HCT116 (cell line): ENCODE data around the gene TNFRSF12A. TPM values are rescaled to one million over a fixed set of nuclear protein-coding genes. Genes with fewer than 3 reads are reported as not detected.

Experiments
- ATAC-seq: fragments of 200-7000 bp; cut with Tn5 transposase; 2 replicates; pipeline ENCODE4 v1.9.1; 2020; ENCODE audit warnings: mild to moderate bottlenecking, moderate library complexity
- BruUV-seq: library from RNA; stranded (reverse); fragments of 400-500 nt; replicated peaks from 2 replicates; lab custom pipeline; 2021; lab: Mats Ljungman, UMichigan
- CTCF ChIA-PET: fragments of 300-600 bp; sonication (Branson Sonifier 250); formaldehyde crosslinking; loops from one replicate; lab custom pipeline; 2021; ENCODE audit warnings: antibody characterized with exemption; lab: Charles Lee
- POLR2A ChIA-PET: fragments of 300-600, 350-600 bp; sonication (Branson Sonifier 250); formaldehyde crosslinking; loops from one replicate; lab custom pipeline; 2021; ENCODE audit warnings: antibody characterized with exemption; lab: Charles Lee
- RAD21 ChIA-PET, 2 experiments: fragments of 300-600 bp; sonication (Branson Sonifier 250); formaldehyde crosslinking; loops; one replicate each; lab custom pipeline; 2023; ENCODE audit warnings: low total read pairs in 2 of 2; ENCODE audit not compliant: uncharacterized antibody in 2 of 2, unreplicated experiment in 2 of 2, low non-redundant PET in 1 of 2; lab: Charles Lee
- DNase-seq: peaks from one replicate; pipeline ENCODE4 v3.0.0-alpha.2; 2010; ENCODE audit warnings: low read depth, low spot score
- H2AFZ ChIP-seq: fragments of 200-600 bp; shearing (Covaris generic), sonication (generic); 2 replicates; pipeline ENCODE4 v1.6.1; 2017; ENCODE audit warnings: low read depth, mixed run types, mixed read lengths, antibody characterized with exemption, low read length; ENCODE audit not compliant: poor library complexity, severe bottlenecking
- H3K27ac ChIP-seq: 2 replicates; pipeline ENCODE4 v1.5.1; 2012; ENCODE audit warnings: low read depth, low read length
- H3K27me3 ChIP-seq: fragments of 200-600 bp; sonication (generic); 2 replicates; pipeline ENCODE4 v1.6.1; 2016; ENCODE audit warnings: mixed run types, low read length, mixed read lengths; ENCODE audit not compliant: insufficient read depth
- H3K36me3 ChIP-seq, 2 experiments: fragments of 200-500 bp in 1 of 2; fragments of 200-600 bp in 1 of 2; sonication (Bioruptor generic) in 1 of 2; sonication (generic) in 1 of 2; 2 replicates each; pipeline versions ENCODE4 v1.5.1 to v1.6.1; 2014 to 2016; ENCODE audit warnings: low read length in 2 of 2, inconsistent platforms in 1 of 2, mixed read lengths in 1 of 2, mixed run types in 1 of 2; ENCODE audit not compliant: insufficient read depth in 2 of 2, control insufficient read depth in 1 of 2
- H3K4me1 ChIP-seq, 2 experiments: fragments of 200-600 bp in 1 of 2; sonication (generic) in 1 of 2; 2 replicates each; pipeline versions ENCODE4 v1.5.1 to v1.6.1; 2012 to 2017; ENCODE audit warnings: low read length in 2 of 2, inconsistent platforms in 1 of 2, mild to moderate bottlenecking in 1 of 2, mixed read lengths in 1 of 2, mixed run types in 1 of 2, moderate library complexity in 1 of 2; ENCODE audit not compliant: insufficient read depth in 2 of 2, control insufficient read depth in 1 of 2
- H3K4me2 ChIP-seq: fragments of 200-600 bp; sonication (generic); 2 replicates; pipeline ENCODE4 v1.6.1; 2017; ENCODE audit warnings: mixed run types, low read length, mixed read lengths
- H3K4me3 ChIP-seq, 2 experiments: fragments of 200-600 bp in 1 of 2; sonication (generic) in 1 of 2; replicated peaks in 1 of 2; 2 replicates each; pipeline ENCODE4 v1.5.1; 2011 to 2016; ENCODE audit warnings: low read length in 2 of 2, control low read depth in 1 of 2, low read depth in 1 of 2, mild to moderate bottlenecking in 1 of 2, mixed read lengths in 1 of 2, mixed run types in 1 of 2
- H3K79me2 ChIP-seq: fragments of 200-600 bp; sonication (generic); 2 replicates; pipeline ENCODE4 v1.6.1; 2017; ENCODE audit warnings: mild to moderate bottlenecking, mixed run types, low read length, moderate library complexity, mixed read lengths; ENCODE audit not compliant: insufficient read depth
- H3K9ac ChIP-seq: fragments of 200-600 bp; sonication (generic); 2 replicates; pipeline ENCODE4 v1.6.1; 2016; ENCODE audit warnings: low read length, mixed read lengths
- H3K9me2 ChIP-seq: fragments of 200-600 bp; sonication (generic), shearing (Covaris generic); 2 replicates; pipeline ENCODE4 v1.6.1; 2017; ENCODE audit warnings: mixed run types, mild to moderate bottlenecking, moderate library complexity; ENCODE audit not compliant: insufficient read depth
- H3K9me3 ChIP-seq, 2 experiments: fragments of 200-500 bp in 1 of 2; fragments of 200-600 bp in 1 of 2; sonication (Bioruptor generic) in 1 of 2; sonication (generic) in 1 of 2; 2 replicates each; pipeline ENCODE4 v1.6.1; 2014 to 2017; ENCODE audit warnings: low read length in 2 of 2, mixed read lengths in 2 of 2, inconsistent platforms in 1 of 2, low read depth in 1 of 2, mild to moderate bottlenecking in 1 of 2, mixed run types in 1 of 2, moderate library complexity in 1 of 2; ENCODE audit not compliant: control insufficient read depth in 1 of 2, insufficient read depth in 1 of 2
- H4K20me1 ChIP-seq: fragments of 200-600 bp; sonication (generic), shearing (Covaris generic); 2 replicates; pipeline ENCODE4 v1.6.1; 2017; ENCODE audit warnings: mixed run types, mild to moderate bottlenecking, moderate library complexity; ENCODE audit not compliant: insufficient read depth
- CBX3 ChIP-seq: IDR thresholded peaks from 2 replicates; pipeline ENCODE4 v1.6.1; 2012; ENCODE audit warnings: low read depth
- ELF1 ChIP-seq: IDR thresholded peaks from 2 replicates; pipeline ENCODE4 v1.6.1; 2012; ENCODE audit warnings: low read depth, borderline replicate concordance
- POLR2AphosphoS5 ChIP-seq: IDR thresholded peaks from 2 replicates; pipeline ENCODE4 v1.6.1; 2011; ENCODE audit warnings: mild to moderate bottlenecking, low read depth, low read length, moderate library complexity
- SRF ChIP-seq: IDR thresholded peaks from 2 replicates; pipeline ENCODE4 v1.6.1; 2012; ENCODE audit warnings: low read depth
- TCF7L2 ChIP-seq: IDR thresholded peaks from 2 replicates; pipeline ENCODE4 v1.7.0; 2011; ENCODE audit warnings: borderline replicate concordance, inconsistent platforms; ENCODE audit not compliant: insufficient read depth, insufficient read length; ENCODE audit errors: extremely low read depth
- YY1 ChIP-seq: IDR thresholded peaks from 2 replicates; pipeline ENCODE4 v1.6.1; 2011; ENCODE audit warnings: low read length, low read depth, moderate library complexity, mild to moderate bottlenecking; ENCODE audit not compliant: insufficient replicate concordance; ENCODE audit errors: extremely low read depth
- ZFX ChIP-seq: fragments of 450-650 bp; IDR thresholded peaks from 2 replicates; pipeline ENCODE4 v1.6.1; 2017
- ZNF274 ChIP-seq: fragments of 200-500 bp; sonication (Bioruptor generic); IDR thresholded peaks from 2 replicates; pipeline ENCODE4 v1.6.1; 2014; ENCODE audit warnings: mild to moderate bottlenecking, low read depth, low read length, inconsistent platforms
- intact Hi-C: fragments of 100-400 bp; cut with micrococcal nuclease; formaldehyde crosslinking; loops from 2 replicates; pipeline ENCODE4 v1.10.0; 2022
- total RNA-seq: library from RNA; stranded (reverse); gene quantifications from one replicate; pipeline ENCODE4 v1.2.1, GENCODE V29; 2021; ENCODE audit not compliant: unreplicated experiment
- TF ChIP-seq, protein P1 (sequence below), 3 experiments: fragments of 200-600 bp in 1 of 3; sonication (generic) in 1 of 3; IDR thresholded peaks in 2 of 3; conservative IDR thresholded peaks in 1 of 3; 2 replicates each; pipeline ENCODE4 v1.5.1; 2012 to 2017; ENCODE audit warnings: low read depth in 2 of 3, low read length in 2 of 3, antibody characterized with exemption in 1 of 3, borderline replicate concordance in 1 of 3, control low read depth in 1 of 3, mild to moderate bottlenecking in 1 of 3, mixed read lengths in 1 of 3, mixed run types in 1 of 3, moderate library complexity in 1 of 3; ENCODE audit not compliant: insufficient read depth in 1 of 3

Gene TNFRSF12A
- total RNA-seq, 1 experiment from 2014 or later = 188 TPM

DNA sequence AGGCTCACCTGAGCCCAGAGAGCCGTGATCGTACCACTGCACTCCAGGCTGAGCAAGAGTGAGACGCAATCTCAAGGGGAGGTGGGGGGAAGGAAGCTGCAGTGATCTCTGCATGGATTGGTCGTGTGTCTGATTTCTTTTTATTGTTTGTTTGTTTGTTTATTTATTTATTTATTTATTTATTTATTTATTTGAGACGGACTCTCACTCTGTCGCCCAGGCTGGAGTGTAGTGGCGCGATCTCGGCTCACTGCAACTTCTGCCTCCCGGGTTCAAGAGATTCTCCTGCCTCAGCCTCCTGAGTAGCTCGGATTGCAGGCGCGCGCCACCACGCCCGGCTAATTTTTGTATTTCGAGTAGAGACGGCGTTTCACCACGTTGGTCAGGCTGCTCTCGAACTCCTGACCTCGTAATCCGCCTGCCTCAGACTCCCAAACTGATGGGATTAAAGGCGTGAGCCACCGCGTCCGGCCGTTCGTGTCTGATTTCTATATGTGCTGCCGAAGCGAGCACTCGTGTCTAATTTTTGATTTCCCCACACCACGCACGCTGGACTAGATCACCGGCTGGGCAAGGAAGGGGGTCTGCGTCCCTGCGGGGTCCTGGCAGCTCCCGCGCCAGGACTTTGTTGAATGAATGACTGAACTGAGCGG is 448 bp upstream of the TNFRSF12A start:
- no peak overlapping the region for H2AFZ ChIP-seq
- ChIA-PET POLR2A (interaction anchor here (0.8 to 8.2 kb wide), 14 partner anchors 8 to 1055 kb away, joined by 3 to 188 read pairs (median 4); partner anchors contain the start of genes CLDN9, KREMEN2, PAQR4 and PKMYT1), CTCF (interaction anchor here (0.8 to 6.1 kb wide), 5 partner anchors 9 to 16 kb away, joined by 3 to 39 read pairs (median 4); no protein-coding TSS in a partner anchor)
- H3K36me3 ChIP-seq = peaks cover 0 to 15% of the 10 kb centered on the region in 2 experiments; a peak in 1 of 4 replicates
- H3K79me2 ChIP-seq = peaks cover 18% of the 10 kb centered on the region; the same call in 1 of the 2 replicates
- BruUV-seq = TSS peak; percentile 52
- H3K9me2 ChIP-seq = no peaks in the 10 kb centered on the region
- peaks cover 27 to 65% of the 10 kb centered on the region in 2 experiments for H3K4me1 ChIP-seq
- no peak for DNase-seq
- no peaks in the 10 kb centered on the region for H3K9me3 ChIP-seq
- peak overlapping the region; percentile 94 to 95 for H3K4me3 ChIP-seq
- no peaks in the 10 kb centered on the region for H4K20me1 ChIP-seq
- H3K27me3 ChIP-seq = no peaks in the 10 kb centered on the region
- peak overlapping the region; percentile 99 for H3K9ac ChIP-seq
- intact Hi-C loops = loop anchor here (5.0 kb wide), 2 partner anchors 37 to 862 kb away; partner anchors contain the start of genes PKMYT1 and TRAF7
- TF ChIP-seq CBX3 (no peak), YY1 (peak; percentile 6)
- TF ChIP-seq, all 23 proteins: peak for 1
- ATAC-seq = no peak
- RAD21 ChIA-PET = interaction anchor here in 1 of 2 experiments (0.7 kb wide), 1 partner anchor 667 kb away, joined by 4 read pairs; no protein-coding TSS in a partner anchor
- Histone ChIP-seq H3K4me2 (peak overlapping the region; percentile 86), H3K27ac (peak overlapping the region; percentile 100)

DNA sequence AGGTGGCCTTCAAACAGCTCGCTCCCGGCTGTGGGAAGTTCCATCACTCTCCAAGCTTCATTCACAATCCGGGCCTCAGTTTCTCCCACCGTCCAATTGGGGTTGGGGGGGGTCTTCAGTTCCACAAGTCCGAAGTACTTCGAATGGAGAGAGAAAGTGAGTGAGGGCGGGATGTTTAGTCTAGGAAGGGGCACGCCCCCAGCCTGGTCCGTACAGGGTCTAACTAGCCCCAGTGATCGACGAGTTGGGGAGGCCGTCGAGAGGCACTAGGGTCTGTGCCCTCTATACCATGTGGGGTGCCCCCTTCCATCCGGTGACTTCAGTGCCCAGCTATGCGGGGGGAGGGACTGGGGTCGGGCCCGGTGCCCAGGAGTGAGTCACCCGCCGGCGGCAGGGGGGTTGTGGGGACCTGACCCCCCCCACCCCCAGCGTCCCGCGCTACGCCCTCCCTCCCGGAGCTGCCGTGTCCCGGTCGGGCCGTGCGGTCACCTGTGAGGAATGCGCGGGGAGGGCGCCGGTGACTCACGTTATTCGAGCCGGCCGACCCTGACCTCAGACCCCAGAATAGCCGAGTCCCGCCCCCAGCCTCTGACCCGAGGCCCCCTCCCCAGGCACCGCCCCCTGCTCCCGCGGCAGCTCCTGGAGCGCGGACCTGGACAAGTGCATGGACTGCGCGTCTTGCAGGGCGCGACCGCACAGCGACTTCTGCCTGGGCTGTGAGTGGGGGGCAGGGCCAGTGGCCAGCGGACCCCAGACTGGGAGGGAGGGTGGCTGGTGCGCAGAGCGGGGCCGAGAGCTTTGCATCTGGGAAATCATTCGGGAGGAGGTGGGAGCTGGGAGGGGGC is 658 bp downstream of the TNFRSF12A start:
- H3K9ac ChIP-seq = peak overlapping the region; percentile 99
- intact Hi-C loops = loop anchor here (5.0 kb wide), 2 partner anchors 39 to 864 kb away; partner anchors contain the start of genes PKMYT1 and TRAF7
- BruUV-seq = TSS peak; percentile 59
- H3K79me2 ChIP-seq = peaks cover 26% of the 10 kb centered on the region; the same call in 1 of the 2 replicates
- peak overlapping the region; percentile 94 to 95 for H3K4me3 ChIP-seq
- ChIA-PET POLR2A (interaction anchor here (0.5 to 8.2 kb wide), 21 partner anchors 9 to 1769 kb away, joined by 3 to 188 read pairs (median 4); partner anchors contain the start of genes CLDN9, KREMEN2, MMP25 and PAQR4), RAD21 (interaction anchor here in 1 of 2 experiments (0.7 kb wide), 1 partner anchor 11 kb away, joined by 3 read pairs; no protein-coding TSS in a partner anchor), CTCF (interaction anchor here (0.8 to 6.1 kb wide), 9 partner anchors 8 to 38 kb away, joined by 3 to 39 read pairs (median 5); no protein-coding TSS in a partner anchor)
- peaks cover 27 to 61% of the 10 kb centered on the region in 2 experiments for H3K4me1 ChIP-seq
- H3K9me3 ChIP-seq = no peaks in the 10 kb centered on the region
- H2AFZ ChIP-seq = no peak overlapping the region
- no peaks in the 10 kb centered on the region for H3K27me3 ChIP-seq
- peak overlapping the region; percentile 100 for H3K27ac ChIP-seq
- DNase-seq (peak; percentile 66), ATAC-seq (peak; percentile 20)
- no peaks in the 10 kb centered on the region for H4K20me1 ChIP-seq
- no peaks in the 10 kb centered on the region for H3K9me2 ChIP-seq
- H3K4me2 ChIP-seq = peak overlapping the region; percentile 86
- peaks cover 0 to 17% of the 10 kb centered on the region in 2 experiments; a peak in 1 of 4 replicates for H3K36me3 ChIP-seq
- TF ChIP-seq ZFX (no peak), ZNF274 (no peak), TCF7L2 (peak; percentile 44), ELF1 (no peak), SRF (no peak), YY1 (peak; percentile 30), POLR2AphosphoS5 (peak; percentile 29; the same call in 1 of the 2 replicates)
- TF ChIP-seq, protein P1, sequence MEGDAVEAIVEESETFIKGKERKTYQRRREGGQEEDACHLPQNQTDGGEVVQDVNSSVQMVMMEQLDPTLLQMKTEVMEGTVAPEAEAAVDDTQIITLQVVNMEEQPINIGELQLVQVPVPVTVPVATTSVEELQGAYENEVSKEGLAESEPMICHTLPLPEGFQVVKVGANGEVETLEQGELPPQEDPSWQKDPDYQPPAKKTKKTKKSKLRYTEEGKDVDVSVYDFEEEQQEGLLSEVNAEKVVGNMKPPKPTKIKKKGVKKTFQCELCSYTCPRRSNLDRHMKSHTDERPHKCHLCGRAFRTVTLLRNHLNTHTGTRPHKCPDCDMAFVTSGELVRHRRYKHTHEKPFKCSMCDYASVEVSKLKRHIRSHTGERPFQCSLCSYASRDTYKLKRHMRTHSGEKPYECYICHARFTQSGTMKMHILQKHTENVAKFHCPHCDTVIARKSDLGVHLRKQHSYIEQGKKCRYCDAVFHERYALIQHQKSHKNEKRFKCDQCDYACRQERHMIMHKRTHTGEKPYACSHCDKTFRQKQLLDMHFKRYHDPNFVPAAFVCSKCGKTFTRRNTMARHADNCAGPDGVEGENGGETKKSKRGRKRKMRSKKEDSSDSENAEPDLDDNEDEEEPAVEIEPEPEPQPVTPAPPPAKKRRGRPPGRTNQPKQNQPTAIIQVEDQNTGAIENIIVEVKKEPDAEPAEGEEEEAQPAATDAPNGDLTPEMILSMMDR (IDR thresholded peaks at IDR 0.05 in 2 of 3, conservative IDR thresholded peaks at IDR 0.05 in 1 of 3; ENCODE audit: borderline replicate concordance in 1 of 3, insufficient read depth in 1 of 3, low read depth in 2 of 3, low read length in 2 of 3) = no peak
